Liver (tissue), 9 donors: ENCODE results near the gene NUDT11. TPM values are rescaled to one million over a fixed set of nuclear protein-coding genes. Genes with fewer than 3 reads are reported as not detected.
"Not testable (repeated sequence)": the region's sequence is repeated elsewhere in the genome, so short reads cannot be mapped to it uniquely, and the experiment has no call there.

ENCODE experiments used
- DNase-seq: peaks from one replicate; pipeline ENCODE4 v3.0.0-alpha.2; 2017; ENCODE audit warnings: low spot score
- H3K27ac ChIP-seq, 2 donors: one replicate each; pipeline ENCODE4 v1.7.0; 2013; ENCODE audit warnings: inconsistent platforms in 2 of 2, low read length in 2 of 2, control low read depth in 1 of 2, low read depth in 1 of 2, mild to moderate bottlenecking in 1 of 2
- H3K27me3 ChIP-seq, 4 donors: one replicate each; pipeline versions ENCODE4 v1.6.1 to v1.7.0; 2013; ENCODE audit warnings: low read length in 3 of 4, inconsistent platforms in 1 of 4, mild to moderate bottlenecking in 1 of 4, moderate library complexity in 1 of 4; ENCODE audit not compliant: control insufficient read depth in 4 of 4, insufficient read depth in 4 of 4
- H3K36me3 ChIP-seq, 4 donors: one replicate each; pipeline versions ENCODE4 v1.6.1 to v1.7.0; 2013; ENCODE audit warnings: low read length in 3 of 4, mild to moderate bottlenecking in 3 of 4, low read depth in 1 of 4, moderate library complexity in 1 of 4; ENCODE audit not compliant: control insufficient read depth in 4 of 4, insufficient read depth in 3 of 4
- H3K4me1 ChIP-seq, 4 donors: one replicate each; pipeline versions ENCODE4 v1.6.1 to v1.7.0; 2013; ENCODE audit warnings: low read length in 3 of 4, mild to moderate bottlenecking in 3 of 4, moderate library complexity in 1 of 4; ENCODE audit not compliant: control insufficient read depth in 4 of 4, insufficient read depth in 4 of 4
- H3K4me3 ChIP-seq, 3 donors: one replicate each; pipeline versions ENCODE4 v1.6.1 to v1.7.0; 2013; ENCODE audit warnings: low read length in 3 of 3, control low read depth in 1 of 3, low read depth in 1 of 3, mild to moderate bottlenecking in 1 of 3
- H3K9ac ChIP-seq, 2 donors: one replicate each; pipeline ENCODE4 v1.7.0; 2013; ENCODE audit warnings: low read length in 2 of 2, mild to moderate bottlenecking in 2 of 2, moderate library complexity in 2 of 2, control low read depth in 1 of 2, low read depth in 1 of 2
- H3K9me3 ChIP-seq, 4 donors: one replicate each; pipeline versions ENCODE4 v1.6.1 to v1.7.0; 2013; ENCODE audit warnings: low read length in 3 of 4; ENCODE audit not compliant: control insufficient read depth in 4 of 4
- FOXA1 ChIP-seq: IDR thresholded peaks from 2 replicates; pipeline ENCODE4 v1.6.1; 2016; ENCODE audit warnings: antibody characterized with exemption
- FOXA2 ChIP-seq: IDR thresholded peaks from 2 replicates; pipeline ENCODE4 v1.6.1; 2016; ENCODE audit warnings: antibody characterized with exemption
- NR2F2 ChIP-seq: IDR thresholded peaks from 2 replicates; pipeline ENCODE4 v1.6.1; 2016; ENCODE audit warnings: antibody characterized with exemption
- RAD21 ChIP-seq, 2 donors: IDR thresholded peaks; 2 replicates each; pipeline ENCODE4 v1.6.1; 2016; ENCODE audit warnings: antibody characterized with exemption in 2 of 2, mild to moderate bottlenecking in 2 of 2
- RXRA ChIP-seq, 2 donors: IDR thresholded peaks; 2 replicates each; pipeline ENCODE4 v1.6.1; 2017 to 2018; ENCODE audit warnings: antibody characterized with exemption in 2 of 2, mild to moderate bottlenecking in 1 of 2
- SP1 ChIP-seq: IDR thresholded peaks from 2 replicates; pipeline ENCODE4 v1.6.1; 2018; ENCODE audit warnings: antibody characterized with exemption, mild to moderate bottlenecking
- TAF1 ChIP-seq: conservative IDR thresholded peaks from 2 replicates; pipeline ENCODE4 v1.6.1; 2016; ENCODE audit warnings: antibody characterized with exemption, mild to moderate bottlenecking
- YY1 ChIP-seq: IDR thresholded peaks from 2 replicates; pipeline ENCODE4 v1.6.1; 2016; ENCODE audit warnings: antibody characterized with exemption, mild to moderate bottlenecking
- WGBS: extraction: QIAGEN DNeasy Blood & Tissue Kit; methylation state at CpG from one replicate; pipeline ENCODE4 v1.1.7; 2013; 5-methylcytosine and 5-hydroxymethylcytosine counted together
- polyA plus RNA-seq, 2 donors: library from polyadenylated mRNA; stranded (reverse) in 1 of 2; unstranded in 1 of 2; fragments of 200-250 nt in 1 of 2; fragments of >200 nt in 1 of 2; fragmentation: Nextera tagmentation in 1 of 2; extraction: Ambion mirVana in 1 of 2; gene quantifications; one replicate each; pipeline versions ENCODE4 v1.2.1 to v1.2.3, GENCODE V29; 2013 to 2015
- total RNA-seq, 2 donors: library from RNA; depleted of rRNA; stranded (reverse); fragments of >200 nt; gene quantifications; one replicate each; pipeline ENCODE4 v1.2.3, GENCODE V29; 2014
- TF ChIP-seq, protein P1 (sequence below): IDR thresholded peaks from 2 replicates; pipeline ENCODE4 v1.6.1; 2016; ENCODE audit warnings: antibody characterized with exemption
- TF ChIP-seq, protein P2 (sequence below): fragments of 150-350 bp; IDR thresholded peaks from 2 replicates; pipeline ENCODE4 v1.5.1; 2017; ENCODE audit warnings: improper control_type of control experiment, low read depth, low read length; ENCODE audit not compliant: missing input control
- donor health status: healthy.
- donor health status: healthy.
- donor health status: healthy.
- donor health status: healthy.
- donor health status: healthy.

The NUDT11 gene
- total and polyA plus RNA-seq, 4 donors: 0.02 to 0.56 (median 0.08) TPM; not detected in 1

DNA sequence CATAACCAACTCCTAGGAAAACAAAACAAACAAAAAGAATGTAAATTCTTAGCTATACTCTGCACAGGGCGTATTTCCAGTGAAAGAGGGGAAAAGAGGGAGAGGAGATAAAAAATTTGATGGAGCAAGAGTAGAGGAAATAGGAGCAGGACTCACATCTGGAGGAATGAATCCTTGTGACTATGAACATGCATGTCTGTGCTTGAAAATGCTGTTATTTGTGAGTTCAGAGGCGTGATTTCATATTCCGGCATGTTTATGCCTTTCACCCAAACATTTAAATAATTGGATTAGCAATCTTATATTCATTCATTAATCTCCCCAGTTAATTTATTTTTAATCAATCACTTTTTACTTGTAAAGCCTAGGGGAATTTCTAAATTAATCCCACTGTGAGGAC lies 11.2 kb upstream of the NUDT11 start:
- TF ChIP-seq NR2F2 (no peak), YY1 (no peak), RXRA (IDR thresholded peaks at IDR 0.05) (no peak), RAD21 (IDR thresholded peaks at IDR 0.05) (no peak), TAF1 (no peak), FOXA1 (no peak), FOXA2 (no peak)
- TF ChIP-seq, protein P1, sequence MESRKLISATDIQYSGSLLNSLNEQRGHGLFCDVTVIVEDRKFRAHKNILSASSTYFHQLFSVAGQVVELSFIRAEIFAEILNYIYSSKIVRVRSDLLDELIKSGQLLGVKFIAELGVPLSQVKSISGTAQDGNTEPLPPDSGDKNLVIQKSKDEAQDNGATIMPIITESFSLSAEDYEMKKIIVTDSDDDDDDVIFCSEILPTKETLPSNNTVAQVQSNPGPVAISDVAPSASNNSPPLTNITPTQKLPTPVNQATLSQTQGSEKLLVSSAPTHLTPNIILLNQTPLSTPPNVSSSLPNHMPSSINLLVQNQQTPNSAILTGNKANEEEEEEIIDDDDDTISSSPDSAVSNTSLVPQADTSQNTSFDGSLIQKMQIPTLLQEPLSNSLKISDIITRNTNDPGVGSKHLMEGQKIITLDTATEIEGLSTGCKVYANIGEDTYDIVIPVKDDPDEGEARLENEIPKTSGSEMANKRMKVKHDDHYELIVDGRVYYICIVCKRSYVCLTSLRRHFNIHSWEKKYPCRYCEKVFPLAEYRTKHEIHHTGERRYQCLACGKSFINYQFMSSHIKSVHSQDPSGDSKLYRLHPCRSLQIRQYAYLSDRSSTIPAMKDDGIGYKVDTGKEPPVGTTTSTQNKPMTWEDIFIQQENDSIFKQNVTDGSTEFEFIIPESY: no peak
- DNase-seq: no peak
- Histone ChIP-seq H3K27me3 (peaks cover 0 to 3% (median 0%) of the 10 kb centered on the region in 4 donors), H3K9ac (no peak overlapping the region), H3K9me3 (no peaks in the 10 kb centered on the region), H3K27ac (no peak overlapping the region), H3K4me1 (no peaks in the 10 kb centered on the region), H3K4me3 (no peak overlapping the region), H3K36me3 (no peaks in the 10 kb centered on the region)
- 96% methylated on average over 3 of the region's 3 CpGs for WGBS

DNA sequence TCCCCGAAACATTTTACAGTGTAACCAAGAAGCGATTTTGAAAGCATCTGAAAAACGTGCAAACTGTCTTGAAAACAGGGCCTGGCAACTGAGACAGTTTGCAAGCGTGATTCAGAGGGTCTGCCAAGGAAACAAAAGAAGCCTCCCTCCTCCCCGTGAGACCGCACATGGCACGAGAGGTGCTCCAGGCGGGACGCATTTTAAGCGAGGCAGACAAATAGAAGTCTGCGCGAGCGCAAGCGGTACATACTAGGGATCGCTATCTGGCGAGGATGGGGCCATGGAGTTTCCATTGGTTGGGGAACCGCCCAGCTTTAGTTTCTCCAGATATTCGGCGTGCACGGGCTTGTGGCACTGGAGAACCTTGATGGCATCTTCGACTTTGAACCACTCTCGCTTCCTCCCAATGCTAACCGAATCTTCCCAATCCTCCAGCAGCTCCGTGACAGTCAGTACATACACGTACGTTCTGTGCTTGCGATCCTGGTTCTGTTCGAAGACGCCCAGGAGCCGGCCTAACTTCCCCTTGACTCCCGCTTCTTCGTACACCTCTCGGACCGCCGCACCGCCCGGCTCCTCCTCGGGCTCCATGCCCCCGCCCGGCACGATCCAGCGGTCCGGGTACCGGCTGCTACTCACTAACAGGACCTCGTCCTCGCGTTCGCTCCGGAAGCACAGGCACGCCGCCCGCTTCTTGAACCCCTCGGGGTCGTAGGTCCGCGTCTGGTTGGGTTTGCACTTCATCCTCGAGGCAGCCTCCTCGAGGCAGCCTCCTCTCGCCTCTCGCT lies 497 bp downstream of the NUDT11 start:
- not testable (repeated sequence) for H3K9me3 ChIP-seq, H3K9ac ChIP-seq, H3K27ac ChIP-seq, DNase-seq, H3K36me3 ChIP-seq, H3K27me3 ChIP-seq
- WGBS: 4% methylated on average over 46 of the region's 60 CpGs
- Histone ChIP-seq H3K4me3 (peak overlapping the region in 2 of 3 donors; percentile 30 to 58), H3K4me1 (peaks cover 0 to 12% (median 1%) of the 10 kb centered on the region in 4 donors)

DNA sequence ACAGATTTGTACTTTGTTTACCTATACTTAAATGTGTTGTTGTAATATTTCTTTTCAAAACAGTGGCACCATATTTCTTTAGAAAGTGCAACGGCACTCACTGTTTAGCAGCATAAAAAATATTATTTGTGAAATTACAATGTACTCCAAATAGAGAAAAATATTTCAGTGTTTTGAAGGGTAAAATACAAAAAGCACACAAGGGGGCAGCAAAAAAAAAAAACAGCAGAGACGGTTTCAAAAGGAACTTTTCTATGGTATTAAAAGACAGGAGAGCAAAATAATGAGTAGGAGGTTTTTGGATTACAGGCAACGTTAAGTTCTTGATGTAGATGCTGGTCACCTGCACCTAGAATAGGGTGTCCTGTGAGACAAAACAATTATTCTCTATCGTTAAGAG lies 2.0 kb downstream of the NUDT11 start:
- no peak for DNase-seq
- H3K27me3 ChIP-seq: peaks cover 0 to 4% (median 0%) of the 10 kb centered on the region in 4 donors
- H3K36me3 ChIP-seq: no peaks in the 10 kb centered on the region
- H3K27ac ChIP-seq: no peak overlapping the region
- H3K9ac ChIP-seq: no peak overlapping the region
- no peak overlapping the region for H3K4me3 ChIP-seq
- H3K4me1 ChIP-seq: peaks cover 0 to 12% (median 1%) of the 10 kb centered on the region in 4 donors
- 30% methylated on average over 4 of the region's 4 CpGs for WGBS
- H3K9me3 ChIP-seq: peaks cover 0 to 2% (median 0%) of the 10 kb centered on the region in 4 donors
- no peak for TF ChIP-seq YY1
- no peak for TF ChIP-seq RXRA (IDR thresholded peaks at IDR 0.05)
- TF ChIP-seq SP1: no peak
- no peak for TF ChIP-seq FOXA1
- peak in 1 of 2 donors; percentile 16 for TF ChIP-seq RAD21 (IDR thresholded peaks at IDR 0.05)
- TF ChIP-seq, protein P2, sequence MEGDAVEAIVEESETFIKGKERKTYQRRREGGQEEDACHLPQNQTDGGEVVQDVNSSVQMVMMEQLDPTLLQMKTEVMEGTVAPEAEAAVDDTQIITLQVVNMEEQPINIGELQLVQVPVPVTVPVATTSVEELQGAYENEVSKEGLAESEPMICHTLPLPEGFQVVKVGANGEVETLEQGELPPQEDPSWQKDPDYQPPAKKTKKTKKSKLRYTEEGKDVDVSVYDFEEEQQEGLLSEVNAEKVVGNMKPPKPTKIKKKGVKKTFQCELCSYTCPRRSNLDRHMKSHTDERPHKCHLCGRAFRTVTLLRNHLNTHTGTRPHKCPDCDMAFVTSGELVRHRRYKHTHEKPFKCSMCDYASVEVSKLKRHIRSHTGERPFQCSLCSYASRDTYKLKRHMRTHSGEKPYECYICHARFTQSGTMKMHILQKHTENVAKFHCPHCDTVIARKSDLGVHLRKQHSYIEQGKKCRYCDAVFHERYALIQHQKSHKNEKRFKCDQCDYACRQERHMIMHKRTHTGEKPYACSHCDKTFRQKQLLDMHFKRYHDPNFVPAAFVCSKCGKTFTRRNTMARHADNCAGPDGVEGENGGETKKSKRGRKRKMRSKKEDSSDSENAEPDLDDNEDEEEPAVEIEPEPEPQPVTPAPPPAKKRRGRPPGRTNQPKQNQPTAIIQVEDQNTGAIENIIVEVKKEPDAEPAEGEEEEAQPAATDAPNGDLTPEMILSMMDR: no peak
